T-helper 2 cell treated with Interferon-gamma antibody and Interleukin-4, amounts not matched to agents 5 μg/mL and 100 μg/mL, for 36 hours (primary cell): ENCODE data around the gene TMEM178A.

Experiments
- DNase-seq: peaks from one replicate; pipeline ENCODE4 v3.0.0; 2021; ENCODE audit warnings: low spot score
- H3K27ac Mint-ChIP-seq: one replicate; pipeline ENCODE4 v1.8.0; 2021; ENCODE audit warnings: mild to moderate bottlenecking, mixed read lengths
- H3K27me3 Mint-ChIP-seq: one replicate; pipeline ENCODE4 v1.8.0; 2021; ENCODE audit warnings: low read depth, mixed read lengths
- H3K36me3 Mint-ChIP-seq: one replicate; pipeline ENCODE4 v1.8.0; 2021; ENCODE audit warnings: low read depth, mixed read lengths
- H3K4me1 Mint-ChIP-seq: one replicate; pipeline ENCODE4 v1.8.0; 2021; ENCODE audit warnings: low read depth, mixed read lengths
- H3K4me3 Mint-ChIP-seq: one replicate; pipeline ENCODE4 v1.8.0; 2022; ENCODE audit warnings: mild to moderate bottlenecking, moderate library complexity, mixed read lengths
- H3K9me3 Mint-ChIP-seq: one replicate; pipeline ENCODE4 v1.8.0; 2021; ENCODE audit warnings: mixed read lengths

TMEM178A gene

DNA sequence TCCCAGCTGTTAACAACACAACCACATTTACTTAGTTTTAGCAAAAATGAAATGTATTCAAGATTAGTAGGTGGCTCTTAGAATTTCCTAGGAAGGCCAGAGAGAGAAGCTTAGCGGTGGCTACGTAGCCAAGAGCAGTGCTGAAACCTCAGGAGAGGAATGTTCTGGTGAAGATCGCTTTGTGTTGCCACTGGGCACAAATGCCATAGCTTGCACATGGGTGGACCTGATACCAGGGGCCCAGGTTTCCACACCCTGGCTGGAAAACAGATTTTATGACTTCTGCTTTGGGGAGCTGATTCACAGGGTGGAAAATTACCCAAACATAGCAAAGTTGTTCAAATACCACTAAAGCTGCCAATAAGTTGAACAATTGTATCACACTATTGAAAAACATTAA, 69.9 kb downstream of the TMEM178A start:
- Mint-ChIP-seq H3K9me3 (no peaks in the 10 kb centered on the region), H3K4me1 (peaks cover 8% of the 10 kb centered on the region), H3K36me3 (peaks cover 43% of the 10 kb centered on the region), H3K27ac (no peak overlapping the region), H3K27me3 (no peaks in the 10 kb centered on the region), H3K4me3 (no peak overlapping the region)
- DNase-seq, result no peak

DNA sequence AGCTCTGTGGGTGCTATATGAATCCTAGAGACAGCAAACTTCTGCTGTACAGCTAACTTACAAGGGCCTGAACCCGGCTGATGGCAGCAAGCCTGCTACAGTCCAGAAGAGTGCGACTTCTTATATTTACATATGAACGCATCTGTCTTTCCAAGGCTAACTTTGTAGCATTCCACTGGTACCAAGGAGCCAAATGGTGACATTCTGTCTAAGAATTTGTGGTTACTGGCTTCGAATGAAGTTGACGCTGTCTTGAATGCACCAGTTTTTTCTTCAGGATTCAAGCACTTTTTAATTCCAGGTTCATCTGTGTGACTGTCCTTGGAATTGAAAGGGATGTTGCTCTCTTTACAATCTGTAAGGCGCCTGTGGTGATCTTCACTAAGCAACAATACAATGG, 70.9 kb downstream of the TMEM178A start:
- no peak overlapping the region for H3K27ac Mint-ChIP-seq
- no peak overlapping the region for H3K4me3 Mint-ChIP-seq
- H3K36me3 Mint-ChIP-seq, result peaks cover 48% of the 10 kb centered on the region
- H3K9me3 Mint-ChIP-seq, result no peaks in the 10 kb centered on the region
- H3K4me1 Mint-ChIP-seq, result peaks cover 8% of the 10 kb centered on the region
- H3K27me3 Mint-ChIP-seq, result no peaks in the 10 kb centered on the region
- DNase-seq, result no peak

- DNase-seq, result no peak
- H3K36me3 Mint-ChIP-seq, result peaks cover 53% of the 10 kb centered on the region
- H3K9me3 Mint-ChIP-seq, result no peaks in the 10 kb centered on the region
- no peak overlapping the region for H3K4me3 Mint-ChIP-seq
- H3K27me3 Mint-ChIP-seq, result no peaks in the 10 kb centered on the region
- no peak overlapping the region for H3K27ac Mint-ChIP-seq
- H3K4me1 Mint-ChIP-seq, result peaks cover 8% of the 10 kb centered on the region
Measured at GRCh38 chr2:39737661-39738060, 71.9 kb downstream of the TMEM178A start.

GRCh38 chr2:39738936-39739335, 73.2 kb downstream of the TMEM178A start:
- Mint-ChIP-seq H3K4me3 (no peak overlapping the region), H3K36me3 (peaks cover 56% of the 10 kb centered on the region), H3K9me3 (no peaks in the 10 kb centered on the region), H3K27me3 (no peaks in the 10 kb centered on the region), H3K4me1 (peaks cover 8% of the 10 kb centered on the region), H3K27ac (no peak overlapping the region)
- DNase-seq, result no peak

DNA sequence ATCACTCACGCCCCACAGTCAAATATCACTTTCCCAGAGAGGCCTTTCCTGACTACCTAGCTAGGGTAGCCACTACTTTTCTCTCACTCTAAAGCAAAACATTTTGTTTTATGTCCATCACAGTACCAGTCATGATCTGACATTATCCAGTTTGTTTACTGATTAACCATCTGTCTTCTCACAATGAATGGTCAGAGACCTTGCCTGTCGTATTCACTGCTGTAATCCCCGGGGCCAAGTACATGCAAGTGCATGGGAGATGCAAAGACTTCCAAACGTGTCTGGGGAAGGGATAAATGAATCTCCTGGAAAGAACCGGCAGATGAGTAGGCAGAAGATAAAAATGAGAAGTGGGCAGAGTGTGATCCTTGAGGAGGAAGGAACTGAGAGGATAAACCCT, 73.7 kb downstream of the TMEM178A start:
- DNase-seq, result no peak
- H3K36me3 Mint-ChIP-seq, result peaks cover 53% of the 10 kb centered on the region
- H3K27me3 Mint-ChIP-seq, result no peaks in the 10 kb centered on the region
- no peak overlapping the region for H3K4me3 Mint-ChIP-seq
- H3K9me3 Mint-ChIP-seq, result no peaks in the 10 kb centered on the region
- no peak overlapping the region for H3K27ac Mint-ChIP-seq
- H3K4me1 Mint-ChIP-seq, result peaks cover 8% of the 10 kb centered on the region

DNA sequence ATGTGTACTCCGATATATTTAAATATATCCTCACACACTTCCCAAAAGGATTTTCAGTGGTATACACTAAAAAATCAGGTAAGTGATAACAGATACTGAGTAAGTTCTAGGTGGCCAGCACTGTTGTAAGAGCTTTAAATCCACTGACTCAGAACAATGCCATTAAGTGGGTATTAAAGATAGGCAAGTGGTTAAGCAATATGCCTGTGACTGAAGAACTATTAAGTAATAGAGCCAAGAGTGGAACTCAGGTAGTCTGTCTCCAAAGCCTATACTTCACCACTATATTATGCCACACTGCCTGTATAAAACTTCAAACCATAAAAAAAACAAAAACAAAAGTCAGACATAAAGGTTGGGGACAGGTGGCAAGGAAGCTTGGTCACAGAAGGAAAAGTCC, 76.2 kb downstream of the TMEM178A start:
- no peak for DNase-seq
- H3K4me3 Mint-ChIP-seq, result no peak overlapping the region
- H3K9me3 Mint-ChIP-seq, result no peaks in the 10 kb centered on the region
- no peak overlapping the region for H3K27ac Mint-ChIP-seq
- H3K27me3 Mint-ChIP-seq, result no peaks in the 10 kb centered on the region
- H3K4me1 Mint-ChIP-seq, result peaks cover 5% of the 10 kb centered on the region
- H3K36me3 Mint-ChIP-seq, result peaks cover 51% of the 10 kb centered on the region

DNA sequence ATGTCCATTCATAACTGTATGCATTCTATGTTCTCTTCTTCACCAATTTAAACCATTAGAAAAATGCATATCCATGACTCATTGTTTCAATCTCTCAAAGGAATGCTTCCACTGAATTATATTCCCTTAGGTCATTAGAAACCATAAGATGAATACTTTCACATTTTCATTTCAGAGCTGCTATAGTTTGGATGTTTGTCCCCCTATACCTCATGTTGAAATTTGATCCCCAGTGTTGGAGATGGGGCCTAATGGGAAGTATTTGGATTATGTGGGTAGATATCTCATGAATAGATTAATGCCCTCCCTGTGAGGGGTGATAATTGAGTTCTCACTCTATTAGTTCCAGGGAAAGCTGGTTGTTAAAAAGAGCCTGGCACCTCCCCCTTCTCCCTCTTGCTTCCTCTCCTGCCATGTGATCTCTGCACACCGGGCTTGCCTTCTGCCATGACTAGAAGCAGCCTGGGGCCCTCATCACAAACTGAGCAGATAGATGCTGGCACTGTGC, 77.6 kb downstream of the TMEM178A start:
- H3K36me3 Mint-ChIP-seq, result peaks cover 44% of the 10 kb centered on the region

GRCh38 chr2:39755466-39755865, 89.7 kb downstream of the TMEM178A start:
- no peak overlapping the region for H3K27ac Mint-ChIP-seq
- no peak for DNase-seq
- H3K9me3 Mint-ChIP-seq, result no peaks in the 10 kb centered on the region
- peaks cover 51% of the 10 kb centered on the region for H3K36me3 Mint-ChIP-seq
- H3K27me3 Mint-ChIP-seq, result no peaks in the 10 kb centered on the region
- H3K4me1 Mint-ChIP-seq, result peaks cover 6% of the 10 kb centered on the region
- H3K4me3 Mint-ChIP-seq, result no peak overlapping the region

More for the DNA sequence above, 77.6 kb downstream of the TMEM178A start:
- Mint-ChIP-seq H3K4me1 (peaks cover 2% of the 10 kb centered on the region), H3K27me3 (no peaks in the 10 kb centered on the region), H3K9me3 (no peaks in the 10 kb centered on the region), H3K4me3 (no peak overlapping the region), H3K27ac (no peak overlapping the region)
- DNase-seq, result no peak

GRCh38 chr2:39757156-39757555, 91.4 kb downstream of the TMEM178A start:
- Mint-ChIP-seq H3K4me3 (no peak overlapping the region), H3K27ac (no peak overlapping the region), H3K4me1 (peaks cover 8% of the 10 kb centered on the region), H3K36me3 (peaks cover 58% of the 10 kb centered on the region), H3K9me3 (no peaks in the 10 kb centered on the region), H3K27me3 (no peaks in the 10 kb centered on the region)
- DNase-seq, result no peak

DNA sequence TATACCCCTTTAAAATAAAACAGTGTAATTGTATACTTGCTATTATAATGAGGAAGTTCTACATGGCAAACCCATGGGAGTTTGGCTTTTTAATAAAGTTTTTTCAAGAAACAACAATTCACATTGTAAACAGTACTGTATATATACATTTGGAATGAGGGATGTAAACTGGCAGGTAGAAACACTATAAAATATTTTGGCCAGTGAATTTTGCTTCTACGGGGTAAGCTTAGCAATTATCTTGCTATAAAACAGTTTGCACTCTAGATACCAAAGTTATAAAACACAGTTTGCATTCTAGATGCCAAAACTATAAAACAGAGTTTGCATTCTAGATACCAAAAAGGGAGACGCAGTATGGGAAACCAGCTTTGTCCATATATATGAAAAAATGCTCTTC, 96.7 kb downstream of the TMEM178A start:
- H3K4me1 Mint-ChIP-seq, result peaks cover 19% of the 10 kb centered on the region
- H3K27me3 Mint-ChIP-seq, result no peaks in the 10 kb centered on the region
- H3K27ac Mint-ChIP-seq, result no peak overlapping the region
- H3K9me3 Mint-ChIP-seq, result no peaks in the 10 kb centered on the region
- DNase-seq, result no peak
- H3K4me3 Mint-ChIP-seq, result no peak overlapping the region
- peaks cover 62% of the 10 kb centered on the region for H3K36me3 Mint-ChIP-seq
